H9 (cell line): ENCODE data around the gene FAM76A. TPM values are rescaled to one million over a fixed set of nuclear protein-coding genes. Genes with fewer than 3 reads are reported as not detected.
"Not testable (repeated sequence)": the region's sequence is repeated elsewhere in the genome, so short reads cannot be mapped to it uniquely, and the experiment has no call there.

Source experiments
- DNase-seq: peaks from one replicate; pipeline ENCODE4 v3.0.0-alpha.2; 2017
- H2AFZ ChIP-seq: one replicate; pipeline ENCODE4 v1.6.1; 2013; ENCODE audit warnings: mild to moderate bottlenecking, low read length, control low read depth, moderate library complexity
- H2AK5ac ChIP-seq: 2 replicates; pipeline ENCODE4 v1.6.1; 2013; ENCODE audit warnings: low read length, control low read depth, mixed read lengths; ENCODE audit not compliant: insufficient read length
- H2BK120ac ChIP-seq: one replicate; pipeline ENCODE4 v1.6.1; 2013; ENCODE audit warnings: low read depth, mild to moderate bottlenecking, low read length, control low read depth, inconsistent platforms; ENCODE audit not compliant: poor library complexity, severe bottlenecking
- H2BK12ac ChIP-seq: 2 replicates; pipeline ENCODE4 v1.6.1; 2013; ENCODE audit warnings: low read length, control low read depth, mixed read lengths, low read depth; ENCODE audit not compliant: insufficient read length
- H2BK15ac ChIP-seq: 2 replicates; pipeline ENCODE4 v1.6.1; 2013; ENCODE audit warnings: low read depth, low read length, control low read depth
- H2BK20ac ChIP-seq: one replicate; pipeline ENCODE4 v1.6.1; 2013; ENCODE audit warnings: low read depth, mild to moderate bottlenecking, low read length, control low read depth, inconsistent platforms; ENCODE audit not compliant: poor library complexity, severe bottlenecking
- H2BK5ac ChIP-seq: 2 replicates; pipeline ENCODE4 v1.6.1; 2013; ENCODE audit warnings: low read length, control low read depth, mixed read lengths; ENCODE audit not compliant: insufficient read length
- H3K14ac ChIP-seq: 2 replicates; pipeline ENCODE4 v1.6.1; 2013; ENCODE audit warnings: low read length, control low read depth; ENCODE audit not compliant: insufficient read depth
- H3K18ac ChIP-seq: 2 replicates; pipeline ENCODE4 v1.6.1; 2013; ENCODE audit warnings: low read depth, mild to moderate bottlenecking, mixed read lengths, low read length, control low read depth; ENCODE audit not compliant: insufficient read length
- H3K23ac ChIP-seq: 2 replicates; pipeline ENCODE4 v1.6.1; 2013; ENCODE audit warnings: low read length, control low read depth, mixed read lengths, low read depth; ENCODE audit not compliant: insufficient read length
- H3K23me2 ChIP-seq: 2 replicates; pipeline ENCODE4 v1.6.1; 2013; ENCODE audit warnings: low read depth, mild to moderate bottlenecking, mixed read lengths, low read length, control low read depth; ENCODE audit not compliant: insufficient read length, poor library complexity, severe bottlenecking
- H3K27ac ChIP-seq: 2 replicates; pipeline ENCODE4 v1.5.1; 2013; ENCODE audit warnings: low read length, control low read depth, mixed read lengths, low read depth; ENCODE audit not compliant: insufficient read length
- H3K27me3 ChIP-seq: 2 replicates; pipeline ENCODE4 v1.6.1; 2013; ENCODE audit warnings: low read length, control low read depth, inconsistent platforms; ENCODE audit not compliant: insufficient read depth
- H3K4ac ChIP-seq: 2 replicates; pipeline ENCODE4 v1.6.1; 2013; ENCODE audit warnings: low read depth, mild to moderate bottlenecking, control low read depth, inconsistent platforms, low read length, moderate library complexity
- H3K4me1 ChIP-seq: 2 replicates; pipeline ENCODE4 v1.6.1; 2013; ENCODE audit warnings: low read length, control low read depth, inconsistent platforms; ENCODE audit not compliant: insufficient read depth
- H3K4me2 ChIP-seq: 2 replicates; pipeline ENCODE4 v1.6.1; 2013; ENCODE audit warnings: low read length, control low read depth, mixed read lengths; ENCODE audit not compliant: insufficient read length, insufficient read depth
- H3K56ac ChIP-seq: 2 replicates; pipeline ENCODE4 v1.6.1; 2013; ENCODE audit warnings: low read depth, mild to moderate bottlenecking, mixed read lengths, low read length, control low read depth; ENCODE audit not compliant: insufficient read length
- H3K79me1 ChIP-seq: 2 replicates; pipeline ENCODE4 v1.6.1; 2013; ENCODE audit warnings: low read depth, mild to moderate bottlenecking, moderate library complexity, low read length, control low read depth, inconsistent platforms; ENCODE audit not compliant: insufficient read depth, poor library complexity, severe bottlenecking
- H3K79me2 ChIP-seq: 2 replicates; pipeline ENCODE4 v1.6.1; 2013; ENCODE audit warnings: low read length, control low read depth, inconsistent platforms; ENCODE audit not compliant: insufficient read depth
- H3K9ac ChIP-seq: 2 replicates; pipeline ENCODE4 v1.6.1; 2013; ENCODE audit warnings: low read length, control low read depth, mixed read lengths; ENCODE audit not compliant: insufficient read length; ENCODE audit errors: extremely low read depth
- H3K9me3 ChIP-seq: one replicate; pipeline ENCODE4 v1.6.1; 2013; ENCODE audit warnings: low read depth, low read length, inconsistent platforms; ENCODE audit not compliant: control insufficient read depth
- H3T11ph ChIP-seq: one replicate; pipeline ENCODE4 v1.6.1; 2013; ENCODE audit warnings: mild to moderate bottlenecking, low read length, control low read depth, inconsistent platforms
- H4K20me1 ChIP-seq: one replicate; pipeline ENCODE4 v1.6.1; 2013; ENCODE audit not compliant: control insufficient read depth, insufficient read length, insufficient read depth
- H4K5ac ChIP-seq: 2 replicates; pipeline ENCODE4 v1.6.1; 2013; ENCODE audit warnings: low read depth, mild to moderate bottlenecking, mixed read lengths, low read length, control low read depth; ENCODE audit not compliant: insufficient read length
- H4K8ac ChIP-seq: replicated peaks from 2 replicates; pipeline ENCODE4 v1.6.1; 2013; ENCODE audit warnings: low read length, control low read depth, mixed read lengths, low read depth; ENCODE audit not compliant: insufficient read length
- H4K91ac ChIP-seq: 2 replicates; pipeline ENCODE4 v1.6.1; 2013; ENCODE audit warnings: low read depth, mild to moderate bottlenecking, moderate library complexity, mixed read lengths, low read length, control low read depth; ENCODE audit not compliant: insufficient read length
- H3K27ac Mint-ChIP-seq, 3 experiments: 2 replicates in 2 of 3; 3 replicates in 1 of 3; pipeline ENCODE4 v1.8.0; 2020 to 2021; ENCODE audit warnings: mixed read lengths in 3 of 3, mild to moderate bottlenecking in 1 of 3, moderate library complexity in 1 of 3
- H3K27me3 Mint-ChIP-seq: 2 replicates; pipeline ENCODE4 v1.8.0; 2021; ENCODE audit warnings: low read depth, mild to moderate bottlenecking, moderate library complexity, mixed read lengths
- H3K36me3 Mint-ChIP-seq, 3 experiments: 2 replicates in 2 of 3; 3 replicates in 1 of 3; pipeline ENCODE4 v1.8.0; 2020 to 2021; ENCODE audit warnings: low read depth in 3 of 3, mixed read lengths in 3 of 3; ENCODE audit not compliant: insufficient read depth in 1 of 3
- H3K4me1 Mint-ChIP-seq, 2 experiments: 2 replicates each; pipeline ENCODE4 v1.8.0; 2020; ENCODE audit warnings: mixed read lengths in 2 of 2
- H3K4me3 Mint-ChIP-seq, 2 experiments: 2 replicates in 1 of 2; 3 replicates in 1 of 2; pipeline ENCODE4 v1.8.0; 2020 to 2021; ENCODE audit warnings: mild to moderate bottlenecking in 2 of 2, mixed read lengths in 2 of 2, moderate library complexity in 1 of 2
- H3K9me3 Mint-ChIP-seq, 2 experiments: 2 replicates in 1 of 2; 3 replicates in 1 of 2; pipeline ENCODE4 v1.8.0; 2020; ENCODE audit warnings: mild to moderate bottlenecking in 2 of 2, mixed read lengths in 2 of 2, moderate library complexity in 1 of 2
- total RNA-seq: library from RNA; stranded (reverse); gene quantifications from 2 replicates; pipeline ENCODE4 v1.2.1, GENCODE V29; 2021

Gene FAM76A
- total RNA-seq, 1 experiment from 2014 or later, result 10.6 TPM

- H4K91ac ChIP-seq, H3K4me3 Mint-ChIP-seq, H3K14ac ChIP-seq, H4K8ac ChIP-seq, H2AK5ac ChIP-seq, H3K27me3 ChIP-seq, H3K23ac ChIP-seq, H2BK120ac ChIP-seq, H3K9ac ChIP-seq, H3K9me3 ChIP-seq, H2BK15ac ChIP-seq, H3K9me3 Mint-ChIP-seq, DNase-seq, H3T11ph ChIP-seq, H3K79me2 ChIP-seq, H3K18ac ChIP-seq, H2BK12ac ChIP-seq, H3K27ac ChIP-seq, H4K20me1 ChIP-seq, H3K27ac Mint-ChIP-seq, H3K56ac ChIP-seq, H2BK20ac ChIP-seq, H3K4me2 ChIP-seq, H4K5ac ChIP-seq, H2BK5ac ChIP-seq, H3K79me1 ChIP-seq, H3K23me2 ChIP-seq, H2AFZ ChIP-seq, H3K27me3 Mint-ChIP-seq, H3K4me1 ChIP-seq, H3K36me3 Mint-ChIP-seq, H3K4ac ChIP-seq: not testable (repeated sequence)
- H3K4me1 Mint-ChIP-seq, result peaks cover 9 to 13% of the 10 kb centered on the region in 2 experiments
Observed at GRCh38 chr1:27776276-27776675, 50.5 kb downstream of the FAM76A start.
